Endothelial cell of umbilical vein (primary cell): ENCODE data around the gene RNH1.

ENCODE experiments used
- CTCF ChIP-seq, 2 donors: IDR thresholded peaks; 1 replicate in 1 of 2; 2 replicates in 1 of 2; pipeline ENCODE4 v1.5.1; 2011; ENCODE audit warnings: low read length in 2 of 2, mild to moderate bottlenecking in 2 of 2, moderate library complexity in 2 of 2, control low read depth in 1 of 2, inconsistent platforms in 1 of 2, low read depth in 1 of 2; ENCODE audit not compliant: insufficient read depth in 1 of 2; ENCODE audit errors: extremely low read depth in 1 of 2
- EZH2 ChIP-seq: IDR thresholded peaks from 2 replicates; pipeline ENCODE4 v1.6.1; 2012; ENCODE audit warnings: borderline replicate concordance, low read depth, mild to moderate bottlenecking, moderate library complexity, low read length, inconsistent platforms; ENCODE audit not compliant: severe bottlenecking
- FOS ChIP-seq: IDR thresholded peaks from 2 replicates; pipeline ENCODE4 v1.6.1; 2011; ENCODE audit warnings: mild to moderate bottlenecking, low read length, moderate library complexity, borderline replicate concordance; ENCODE audit not compliant: insufficient read depth
- POLR2A ChIP-seq: IDR thresholded peaks from 2 replicates; pipeline ENCODE4 v1.6.1; 2012; ENCODE audit warnings: low read depth, mild to moderate bottlenecking, control low read depth, low read length
- POLR2AphosphoS5 ChIP-seq: IDR thresholded peaks from 2 replicates; pipeline ENCODE4 v1.6.1; 2012; ENCODE audit warnings: low read depth, mild to moderate bottlenecking, control low read depth, low read length, moderate library complexity; ENCODE audit not compliant: insufficient read depth

GRCh38 chr11:456533-456932 is 50.5 kb downstream of the RNH1 start:
- TF ChIP-seq POLR2AphosphoS5, result no peak
- TF ChIP-seq CTCF (IDR thresholded peaks at IDR 0.05; ENCODE audit: extremely low read depth in 1 of 2, insufficient read depth in 1 of 2, low read depth in 1 of 2, low read length in 2 of 2), result no peak
- TF ChIP-seq POLR2A, result no peak
- TF ChIP-seq EZH2, result no peak
- no peak for TF ChIP-seq FOS
